HG03280 (cell line): ENCODE results near the gene RELA.
"Not testable (repeated sequence)": the region's sequence is repeated elsewhere in the genome, so short reads cannot be mapped to it uniquely, and the experiment has no call there.

ENCODE experiments used
- ATAC-seq: cut with Tn5 transposase; IDR thresholded peaks from one replicate; pipeline ENCODE4 v1.9.1; 2021; ENCODE audit warnings: mild to moderate bottlenecking, moderate library complexity; ENCODE audit not compliant: unreplicated experiment

The RELA gene

GRCh38 chr11:65672180-65672860 lies 9.6 kb upstream of the RELA start:
- ATAC-seq: no peak

- ATAC-seq: peak; percentile 11
Measured at GRCh38 chr11:65663639-65664200, 1.0 kb upstream of the RELA start.

- no peak for ATAC-seq
Measured at GRCh38 chr11:65662247-65662798, 393 bp downstream of the RELA start.

- no peak for ATAC-seq
Measured at GRCh38 chr11:65661599-65662246, 993 bp downstream of the RELA start.

GRCh38 chr11:65660908-65661307 lies 1.8 kb downstream of the RELA start:
- ATAC-seq: not testable (repeated sequence)

- ATAC-seq: no peak
Measured at GRCh38 chr11:65660038-65660437, 2.7 kb downstream of the RELA start.

- no peak for ATAC-seq
Measured at GRCh38 chr11:65658174-65659021, 4.3 kb downstream of the RELA start.

- no peak for ATAC-seq
Measured at GRCh38 chr11:65657426-65657825, 5.3 kb downstream of the RELA start.

- no peak for ATAC-seq
Measured at GRCh38 chr11:65655570-65656332, 7.0 kb downstream of the RELA start.

- ATAC-seq: no peak
Measured at GRCh38 chr11:65654375-65655349, 8.1 kb downstream of the RELA start.

GRCh38 chr11:65653229-65654225 lies 9.2 kb downstream of the RELA start:
- ATAC-seq: no peak

GRCh38 chr11:65652511-65653228 lies 10.0 kb downstream of the RELA start:
- ATAC-seq: peak; percentile 78

GRCh38 chr11:65651589-65652510 lies 10.9 kb downstream of the RELA start:
- no peak for ATAC-seq

- ATAC-seq: no peak
Measured at GRCh38 chr11:65651339-65651588, 11.5 kb downstream of the RELA start.

- no peak for ATAC-seq
Measured at GRCh38 chr11:65650547-65651338, 12.0 kb downstream of the RELA start.
